Gastrocnemius medialis (tissue), 4 donors: ENCODE measurements around the gene ZNF205. TPM values are rescaled to one million over a fixed set of nuclear protein-coding genes. Genes with fewer than 3 reads are reported as not detected.

Source experiments
- ATAC-seq, 2 donors: fragments of 150-250 bp; one replicate each; pipeline ENCODE4 v1.9.1; 2016
- DNase-seq, 2 donors: peaks; one replicate each; pipeline ENCODE4 v3.0.0-alpha.2; 2019
- H3K27ac ChIP-seq, 4 donors: fragments of 200-600 bp; sonication (generic); 1 replicate in 1 of 4; 2 replicates in 3 of 4; pipeline ENCODE4 v1.5.1; 2016 to 2018; ENCODE audit warnings: mild to moderate bottlenecking in 2 of 4, moderate library complexity in 1 of 4
- H3K27me3 ChIP-seq, 3 donors: fragments of 200-600 bp; sonication (generic) in 2 of 3; 1 replicate in 1 of 3; 2 replicates in 2 of 3; pipeline versions ENCODE4 v1.5.1 to v1.6.0; 2016 to 2019; ENCODE audit warnings: mild to moderate bottlenecking in 1 of 3, moderate library complexity in 1 of 3
- H3K36me3 ChIP-seq, 2 donors: fragments of 200-600 bp; sonication (generic) in 1 of 2; one replicate each; pipeline ENCODE4 v1.5.1; 2017 to 2018
- H3K4me1 ChIP-seq, 2 donors: fragments of 200-600 bp; sonication (generic) in 1 of 2; one replicate each; pipeline ENCODE4 v1.5.1; 2016 to 2017; ENCODE audit warnings: mild to moderate bottlenecking in 2 of 2
- H3K4me3 ChIP-seq, 4 donors: fragments of 200-600 bp; sonication (generic) in 3 of 4; 1 replicate in 1 of 4; 2 replicates in 3 of 4; pipeline ENCODE4 v1.5.1; 2016 to 2019; ENCODE audit warnings: mild to moderate bottlenecking in 2 of 4
- H3K9me3 ChIP-seq, 3 donors: fragments of 200-600 bp; sonication (generic) in 2 of 3; 1 replicate in 1 of 3; 2 replicates in 2 of 3; pipeline ENCODE4 v1.5.1; 2016 to 2019
- POLR2A ChIP-seq, 2 donors: fragments of 450-650 bp; IDR thresholded peaks; one replicate each; pipeline ENCODE4 v1.6.1; 2017; ENCODE audit warnings: antibody characterized with exemption in 2 of 2, mild to moderate bottlenecking in 2 of 2, moderate library complexity in 2 of 2
- in situ Hi-C, 4 donors: fragments of 200-750 bp; cut with MboI; loops; one replicate each; pipeline versions ENCODE4 v1.15.0 to v1.8.0; 2017; ENCODE audit warnings: low sequenced_read_pairs in 4 of 4
- intact Hi-C: fragments of 100-400 bp; cut with DNase I; formaldehyde crosslinking; loops from one replicate; pipeline ENCODE4 v1.15.1; 2023; ENCODE audit warnings: low total_unique reads
- total RNA-seq, 4 donors: library from RNA; depleted of rRNA; stranded (reverse); fragments of >200 nt; gene quantifications; one replicate each; pipeline versions ENCODE4 v1.1.0 to v1.2.3, GENCODE V29; 2016
- TF ChIP-seq, protein P1 (sequence below), 5 experiments: fragments of 450-650 bp in 3 of 5; fragments of 200-600 bp in 2 of 5; sonication (generic) in 2 of 5; IDR thresholded peaks in 4 of 5; conservative IDR thresholded peaks in 1 of 5; 1 replicate in 4 of 5; 2 replicates in 1 of 5; pipeline ENCODE4 v1.5.1; 2016 to 2019; ENCODE audit warnings: antibody characterized with exemption in 5 of 5, mild to moderate bottlenecking in 3 of 5, moderate library complexity in 3 of 5

Gene ZNF205
- total RNA-seq, 4 donors from 2014 or later = 4.8 to 10.8 (median 6.1) TPM

DNA sequence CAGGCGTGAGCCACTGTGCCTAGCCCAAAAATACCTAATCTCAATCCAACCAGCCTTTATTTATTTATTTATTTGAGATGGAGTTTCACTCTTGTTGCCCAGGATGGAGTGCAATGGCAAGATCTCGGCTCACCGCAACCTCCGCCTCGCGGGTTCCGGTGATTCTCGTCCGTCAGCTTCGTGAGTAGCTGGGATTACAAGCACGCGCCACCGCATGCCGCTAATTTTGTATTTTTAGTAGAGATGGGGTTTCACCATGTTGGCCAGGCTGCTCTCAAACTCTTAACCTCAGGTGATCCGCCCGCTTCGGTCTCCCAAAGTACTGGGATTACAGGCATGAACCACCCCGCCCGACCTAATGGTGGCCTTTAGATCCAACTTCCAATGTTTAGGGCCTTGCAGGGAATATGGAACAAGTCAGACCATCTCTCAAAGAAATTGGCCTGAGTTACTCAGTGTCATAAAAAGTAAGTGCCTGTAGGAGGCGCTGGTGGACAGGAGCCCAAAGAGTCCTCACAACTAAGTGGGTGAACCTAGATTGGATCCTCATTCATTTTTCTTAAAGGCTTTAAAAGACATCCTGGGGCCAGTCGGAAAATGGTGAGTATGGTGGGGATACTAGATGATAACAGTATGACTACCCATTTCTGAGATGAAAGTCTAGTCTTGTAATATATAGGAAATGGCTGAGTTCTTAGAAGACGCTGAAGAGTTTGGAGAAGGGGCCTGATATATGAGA is 17.9 kb upstream of the ZNF205 start:
- H3K9me3 ChIP-seq = no peaks in the 10 kb centered on the region
- intact Hi-C loops = no loop called here
- ATAC-seq (no peak), DNase-seq (no peak)
- no peak overlapping the region for H3K4me3 ChIP-seq
- H3K27ac ChIP-seq = no peak overlapping the region
- no peaks in the 10 kb centered on the region for H3K36me3 ChIP-seq
- TF ChIP-seq, protein P1, sequence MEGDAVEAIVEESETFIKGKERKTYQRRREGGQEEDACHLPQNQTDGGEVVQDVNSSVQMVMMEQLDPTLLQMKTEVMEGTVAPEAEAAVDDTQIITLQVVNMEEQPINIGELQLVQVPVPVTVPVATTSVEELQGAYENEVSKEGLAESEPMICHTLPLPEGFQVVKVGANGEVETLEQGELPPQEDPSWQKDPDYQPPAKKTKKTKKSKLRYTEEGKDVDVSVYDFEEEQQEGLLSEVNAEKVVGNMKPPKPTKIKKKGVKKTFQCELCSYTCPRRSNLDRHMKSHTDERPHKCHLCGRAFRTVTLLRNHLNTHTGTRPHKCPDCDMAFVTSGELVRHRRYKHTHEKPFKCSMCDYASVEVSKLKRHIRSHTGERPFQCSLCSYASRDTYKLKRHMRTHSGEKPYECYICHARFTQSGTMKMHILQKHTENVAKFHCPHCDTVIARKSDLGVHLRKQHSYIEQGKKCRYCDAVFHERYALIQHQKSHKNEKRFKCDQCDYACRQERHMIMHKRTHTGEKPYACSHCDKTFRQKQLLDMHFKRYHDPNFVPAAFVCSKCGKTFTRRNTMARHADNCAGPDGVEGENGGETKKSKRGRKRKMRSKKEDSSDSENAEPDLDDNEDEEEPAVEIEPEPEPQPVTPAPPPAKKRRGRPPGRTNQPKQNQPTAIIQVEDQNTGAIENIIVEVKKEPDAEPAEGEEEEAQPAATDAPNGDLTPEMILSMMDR (IDR thresholded peaks at IDR 0.05 in 4 of 5, conservative IDR thresholded peaks at IDR 0.05 in 1 of 5) = peak in 4 of 5 experiments; percentile 17 to 51 (median 29)
- no peak for TF ChIP-seq POLR2A (IDR thresholded peaks at IDR 0.05)
- peaks cover 0 to 8% (median 6%) of the 10 kb centered on the region in 3 donors for H3K27me3 ChIP-seq
- H3K4me1 ChIP-seq = peaks cover 0 to under 1% of the 10 kb centered on the region in 2 donors
- in situ Hi-C loops = no loop called here

- in situ Hi-C loops = no loop called here
- intact Hi-C loops = no loop called here
- no peak for DNase-seq
- ATAC-seq = no peak
- Histone ChIP-seq H3K4me3 (no peak overlapping the region), H3K36me3 (no peaks in the 10 kb centered on the region), H3K9me3 (no peaks in the 10 kb centered on the region), H3K27me3 (peaks cover 0 to 8% (median 6%) of the 10 kb centered on the region in 3 donors), H3K27ac (no peak overlapping the region), H3K4me1 (peaks cover 5 to 11% of the 10 kb centered on the region in 2 donors)
- no peak for TF ChIP-seq POLR2A (IDR thresholded peaks at IDR 0.05)
- TF ChIP-seq, protein P1 (IDR thresholded peaks at IDR 0.05 in 4 of 5, conservative IDR thresholded peaks at IDR 0.05 in 1 of 5) = peak in 1 of 5 experiments; percentile 29
Observed at GRCh38 chr16:3095869-3096268, 16.5 kb upstream of the ZNF205 start.

DNA sequence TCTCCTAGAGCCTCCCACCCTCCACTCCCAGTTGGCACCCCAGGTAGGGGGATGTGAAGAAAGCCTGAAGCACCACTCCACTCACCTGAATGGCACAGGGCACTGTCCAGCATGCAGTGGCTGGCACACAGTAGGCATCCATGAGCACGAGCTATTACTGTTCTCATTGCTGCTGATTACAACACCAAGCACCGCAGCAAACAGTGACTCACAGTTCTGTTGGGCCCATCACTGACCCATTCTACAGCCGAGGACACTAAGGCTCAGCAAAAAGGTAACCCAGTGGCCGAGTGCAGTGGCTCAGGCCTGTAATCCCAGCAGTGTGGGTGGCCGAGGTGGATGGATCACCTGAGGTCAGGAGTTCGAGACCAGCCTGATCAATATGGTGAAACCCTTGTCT is 16.0 kb upstream of the ZNF205 start:
- no peaks in the 10 kb centered on the region for H3K36me3 ChIP-seq
- no peak for DNase-seq
- intact Hi-C loops = no loop called here
- TF ChIP-seq POLR2A (IDR thresholded peaks at IDR 0.05) = no peak
- TF ChIP-seq, protein P1 (IDR thresholded peaks at IDR 0.05 in 4 of 5, conservative IDR thresholded peaks at IDR 0.05 in 1 of 5) = no peak
- peaks cover 10 to 11% of the 10 kb centered on the region in 2 donors for H3K4me1 ChIP-seq
- H3K4me3 ChIP-seq = no peak overlapping the region
- no peak overlapping the region for H3K27ac ChIP-seq
- no peaks in the 10 kb centered on the region for H3K9me3 ChIP-seq
- in situ Hi-C loops = no loop called here
- peaks cover 0 to 8% (median 6%) of the 10 kb centered on the region in 3 donors for H3K27me3 ChIP-seq
- no peak for ATAC-seq

DNA sequence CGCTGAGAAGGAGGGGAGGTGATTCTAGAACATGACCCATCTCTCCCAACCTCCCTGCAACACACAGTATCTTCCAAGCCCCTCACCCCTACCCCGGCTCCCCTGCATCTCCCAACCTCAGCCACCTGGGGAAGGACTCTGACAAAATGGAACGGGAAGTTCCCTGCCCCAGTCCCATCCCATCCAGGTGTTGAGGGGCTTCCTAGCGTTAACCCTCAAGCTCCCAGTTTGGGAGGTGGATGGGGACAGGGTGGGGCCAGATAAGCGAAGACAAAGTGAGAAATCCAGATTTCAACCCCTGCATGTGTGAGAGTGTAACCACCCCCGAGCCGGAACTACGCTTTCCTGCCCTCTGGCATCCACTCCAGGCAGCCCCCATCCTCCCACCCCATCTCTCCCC is 15.1 kb upstream of the ZNF205 start:
- no peak overlapping the region for H3K4me3 ChIP-seq
- intact Hi-C loops = no loop called here
- H3K27me3 ChIP-seq = peaks cover 0 to 6% (median 5%) of the 10 kb centered on the region in 3 donors
- H3K36me3 ChIP-seq = no peaks in the 10 kb centered on the region
- no peak overlapping the region for H3K27ac ChIP-seq
- no peak for DNase-seq
- no peak for TF ChIP-seq POLR2A (IDR thresholded peaks at IDR 0.05)
- TF ChIP-seq, protein P1 (IDR thresholded peaks at IDR 0.05 in 4 of 5, conservative IDR thresholded peaks at IDR 0.05 in 1 of 5) = no peak
- ATAC-seq = no peak
- H3K9me3 ChIP-seq = no peaks in the 10 kb centered on the region
- peaks cover 11% of the 10 kb centered on the region in 2 donors for H3K4me1 ChIP-seq
- in situ Hi-C loops = no loop called here
